Mesendoderm (in vitro differentiated cells): Measurements from ENCODE around the gene VPS39.

Experiments used
- DNase-seq: peaks from one replicate; pipeline ENCODE4 v3.0.0; 2013
- H2AK5ac ChIP-seq: 2 replicates; pipeline ENCODE4 v1.6.1; 2013; ENCODE audit warnings: low read length, inconsistent platforms
- H2BK120ac ChIP-seq: 2 replicates; pipeline ENCODE4 v1.6.1; 2013; ENCODE audit warnings: low read depth, mild to moderate bottlenecking, low read length, moderate library complexity, mixed read lengths
- H2BK15ac ChIP-seq: replicated peaks from 2 replicates; pipeline ENCODE4 v1.6.1; 2013; ENCODE audit warnings: low read depth, mild to moderate bottlenecking, moderate library complexity
- H2BK5ac ChIP-seq: 2 replicates; pipeline ENCODE4 v1.6.1; 2013; ENCODE audit warnings: low read length, inconsistent platforms
- H3K18ac ChIP-seq: 2 replicates; pipeline ENCODE4 v1.6.1; 2013; ENCODE audit warnings: mild to moderate bottlenecking, low read length, mixed read lengths
- H3K23ac ChIP-seq: one replicate; pipeline ENCODE4 v1.6.1; 2013; ENCODE audit warnings: low read length
- H3K27ac ChIP-seq: 2 replicates; pipeline ENCODE4 v1.5.1; 2013; ENCODE audit warnings: low read depth, mild to moderate bottlenecking, inconsistent platforms, low read length, moderate library complexity
- H3K27me3 ChIP-seq: 2 replicates; pipeline ENCODE4 v1.6.1; 2013; ENCODE audit warnings: low read length, control low read depth, mild to moderate bottlenecking, inconsistent platforms; ENCODE audit not compliant: insufficient read depth, poor library complexity
- H3K36me3 ChIP-seq: 2 replicates; pipeline ENCODE4 v1.6.1; 2013; ENCODE audit warnings: low read length, inconsistent platforms; ENCODE audit not compliant: control insufficient read depth, insufficient read depth
- H3K4ac ChIP-seq: one replicate; pipeline ENCODE4 v1.6.1; 2013; ENCODE audit warnings: low read depth, mild to moderate bottlenecking, low read length, moderate library complexity
- H3K4me1 ChIP-seq: 2 replicates; pipeline ENCODE4 v1.6.1; 2013; ENCODE audit warnings: low read depth, low read length, inconsistent platforms; ENCODE audit not compliant: control insufficient read depth
- H3K4me2 ChIP-seq: 2 replicates; pipeline ENCODE4 v1.6.1; 2013; ENCODE audit warnings: low read length
- H3K4me3 ChIP-seq: 2 replicates; pipeline ENCODE4 v1.5.1; 2013; ENCODE audit warnings: mild to moderate bottlenecking, low read length
- H3K56ac ChIP-seq: one replicate; pipeline ENCODE4 v1.6.1; 2013; ENCODE audit warnings: low read length
- H3K79me1 ChIP-seq: 2 replicates; pipeline ENCODE4 v1.6.1; 2013; ENCODE audit warnings: low read length, inconsistent platforms
- H3K79me2 ChIP-seq: 2 replicates; pipeline ENCODE4 v1.6.1; 2013; ENCODE audit warnings: mild to moderate bottlenecking, low read length; ENCODE audit not compliant: control insufficient read depth, insufficient read depth
- H3K9ac ChIP-seq: 2 replicates; pipeline ENCODE4 v1.6.1; 2013; ENCODE audit warnings: low read length, inconsistent platforms
- H4K5ac ChIP-seq: one replicate; pipeline ENCODE4 v1.6.1; 2013; ENCODE audit warnings: low read length
- H4K8ac ChIP-seq: one replicate; pipeline ENCODE4 v1.6.1; 2013; ENCODE audit warnings: low read depth, mild to moderate bottlenecking, control low read depth, low read length, moderate library complexity
- WGBS: extraction: QIAGEN DNeasy Blood & Tissue Kit; methylation state at CpG from one replicate; pipeline ENCODE4 v1.1.7; 2013; ENCODE audit warnings: low lambda C conversion rate, missing lambda C conversion rate; ENCODE audit not compliant: insufficient coverage; ENCODE audit errors: extremely low coverage; 5-methylcytosine and 5-hydroxymethylcytosine counted together

Gene VPS39

GRCh38 chr15:42163947-42164550 is 44.1 kb downstream of the VPS39 start:
- Histone ChIP-seq H3K79me2 (no peaks in the 10 kb centered on the region), H3K4ac (no peak overlapping the region), H3K79me1 (no peaks in the 10 kb centered on the region), H3K9ac (no peak overlapping the region), H2BK15ac (no peak overlapping the region), H3K27ac (no peak overlapping the region), H3K27me3 (no peaks in the 10 kb centered on the region), H4K5ac (no peak overlapping the region), H2BK5ac (no peak overlapping the region), H2AK5ac (no peak overlapping the region), H2BK120ac (no peak overlapping the region), H3K4me2 (no peak overlapping the region), H3K36me3 (peaks cover 22% of the 10 kb centered on the region), H3K18ac (no peak overlapping the region), H3K56ac (no peak overlapping the region), H4K8ac (no peak overlapping the region), H3K23ac (no peak overlapping the region), H3K4me1 (no peaks in the 10 kb centered on the region), H3K4me3 (no peak overlapping the region)
- no CpG with 5 or more reads among the region's 4 CpGs for WGBS
- no peak for DNase-seq

GRCh38 chr15:42163291-42163690 is 44.8 kb downstream of the VPS39 start:
- no peaks in the 10 kb centered on the region for H3K27me3 ChIP-seq
- no peak overlapping the region for H3K27ac ChIP-seq
- H3K4me1 ChIP-seq: no peaks in the 10 kb centered on the region
- no peak overlapping the region for H3K18ac ChIP-seq
- H3K79me1 ChIP-seq: no peaks in the 10 kb centered on the region
- no peak overlapping the region for H2BK5ac ChIP-seq
- no CpG with 5 or more reads among the region's 9 CpGs for WGBS
- no peak for DNase-seq
- no peak overlapping the region for H3K9ac ChIP-seq
- H2AK5ac ChIP-seq: no peak overlapping the region
- no peak overlapping the region for H2BK15ac ChIP-seq
- H4K5ac ChIP-seq: no peak overlapping the region
- peaks cover 22% of the 10 kb centered on the region for H3K36me3 ChIP-seq
- H3K56ac ChIP-seq: no peak overlapping the region
- no peak overlapping the region for H2BK120ac ChIP-seq
- H3K4me3 ChIP-seq: no peak overlapping the region
- no peak overlapping the region for H3K23ac ChIP-seq
- H4K8ac ChIP-seq: no peak overlapping the region
- H3K4me2 ChIP-seq: no peak overlapping the region
- no peak overlapping the region for H3K4ac ChIP-seq
- no peaks in the 10 kb centered on the region for H3K79me2 ChIP-seq

GRCh38 chr15:42160136-42160535 is 48.0 kb downstream of the VPS39 start:
- Histone ChIP-seq H3K36me3 (peaks cover 11% of the 10 kb centered on the region), H3K4me2 (no peak overlapping the region), H3K4me1 (no peaks in the 10 kb centered on the region), H3K18ac (no peak overlapping the region), H3K9ac (no peak overlapping the region), H4K5ac (no peak overlapping the region), H2BK5ac (no peak overlapping the region), H3K27ac (no peak overlapping the region), H3K56ac (no peak overlapping the region), H3K79me2 (no peaks in the 10 kb centered on the region), H4K8ac (no peak overlapping the region), H2BK15ac (no peak overlapping the region), H3K23ac (no peak overlapping the region), H3K79me1 (no peaks in the 10 kb centered on the region), H3K4ac (no peak overlapping the region), H2AK5ac (no peak overlapping the region), H3K27me3 (no peaks in the 10 kb centered on the region), H2BK120ac (no peak overlapping the region), H3K4me3 (no peak overlapping the region)
- DNase-seq: no peak
- WGBS: no CpG with 5 or more reads among the region's 7 CpGs

- Histone ChIP-seq H3K9ac (no peak overlapping the region), H3K56ac (no peak overlapping the region), H3K4ac (no peak overlapping the region), H3K18ac (no peak overlapping the region), H2BK120ac (no peak overlapping the region), H3K27ac (no peak overlapping the region), H4K8ac (no peak overlapping the region), H2AK5ac (no peak overlapping the region), H2BK5ac (no peak overlapping the region), H4K5ac (no peak overlapping the region), H3K4me1 (no peaks in the 10 kb centered on the region), H2BK15ac (no peak overlapping the region), H3K23ac (no peak overlapping the region), H3K79me2 (no peaks in the 10 kb centered on the region), H3K36me3 (peaks cover 11% of the 10 kb centered on the region), H3K27me3 (no peaks in the 10 kb centered on the region), H3K79me1 (no peaks in the 10 kb centered on the region), H3K4me3 (no peak overlapping the region), H3K4me2 (no peak overlapping the region)
- no peak for DNase-seq
- WGBS: no CpG with 5 or more reads among the region's 18 CpGs
Measured at GRCh38 chr15:42159381-42160015, 48.6 kb downstream of the VPS39 start.

- Histone ChIP-seq H4K8ac (no peak overlapping the region), H3K36me3 (peaks cover 11% of the 10 kb centered on the region), H3K4me2 (no peak overlapping the region), H4K5ac (no peak overlapping the region), H3K4ac (no peak overlapping the region), H3K79me2 (no peaks in the 10 kb centered on the region), H3K4me1 (no peaks in the 10 kb centered on the region), H2AK5ac (no peak overlapping the region), H3K18ac (no peak overlapping the region), H2BK5ac (no peak overlapping the region), H3K27ac (no peak overlapping the region), H3K56ac (no peak overlapping the region), H3K27me3 (no peaks in the 10 kb centered on the region), H3K23ac (no peak overlapping the region), H3K4me3 (no peak overlapping the region), H3K9ac (no peak overlapping the region), H2BK15ac (no peak overlapping the region), H2BK120ac (no peak overlapping the region), H3K79me1 (no peaks in the 10 kb centered on the region)
- WGBS: no CpG with 5 or more reads among the region's 10 CpGs
- DNase-seq: no peak
Measured at GRCh38 chr15:42158941-42159340, 49.2 kb downstream of the VPS39 start.
